B cell (primary cell): ENCODE measurements around the gene ELOVL6.

Experiments
- EZH2 ChIP-seq: IDR thresholded peaks from 2 replicates; pipeline ENCODE4 v1.6.1; 2012; ENCODE audit warnings: borderline replicate concordance, low read depth, mild to moderate bottlenecking, moderate library complexity, low read length; ENCODE audit not compliant: insufficient read depth, poor library complexity, severe bottlenecking
- TF ChIP-seq, protein P1 (sequence below): fragments of 200-600 bp; IDR thresholded peaks from one replicate; pipeline ENCODE4 v1.8.0; 2022; ENCODE audit warnings: antibody characterized with exemption, mild to moderate bottlenecking

DNA sequence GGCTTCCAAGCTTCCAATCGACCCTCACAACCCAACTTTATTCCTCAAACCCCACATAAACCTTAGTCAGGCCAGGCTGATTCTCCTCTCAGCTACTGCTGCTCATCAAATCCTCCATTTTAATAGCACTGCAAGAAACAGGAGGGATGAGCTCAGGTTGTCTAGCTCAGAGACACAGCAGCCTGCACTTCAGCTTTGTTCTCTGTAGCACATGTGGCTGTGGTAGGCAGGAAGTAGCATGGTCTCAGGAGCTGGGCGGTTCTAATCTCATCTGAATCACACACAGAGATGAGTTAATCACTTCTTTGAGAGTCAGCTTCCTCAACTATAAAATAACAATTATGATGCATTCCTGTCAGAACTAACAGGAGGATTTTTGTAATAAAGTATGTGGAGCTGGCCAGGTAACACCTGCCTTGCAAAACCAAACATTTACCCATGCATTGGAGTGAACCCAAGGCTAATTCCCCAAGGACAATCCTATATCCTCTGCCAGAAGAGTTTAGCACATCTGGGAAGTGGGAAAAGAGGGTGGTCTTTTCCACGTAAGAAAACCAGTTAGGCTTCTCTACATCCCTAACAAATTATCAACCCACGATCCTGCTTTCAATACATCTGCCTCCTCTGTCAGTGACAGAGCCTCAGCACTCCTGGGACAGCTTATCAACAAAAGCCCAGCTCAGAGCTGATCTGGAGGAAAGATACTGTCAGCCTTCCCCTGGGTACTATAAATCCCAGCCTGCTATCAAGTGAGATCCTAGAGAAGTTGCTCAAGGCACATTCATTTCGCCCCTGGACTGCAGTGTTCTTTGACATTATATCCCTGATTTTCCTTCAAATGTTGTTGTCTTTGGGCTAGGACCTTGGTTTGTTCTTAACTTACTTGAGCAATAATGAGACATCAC is 32.8 kb downstream of the ELOVL6 start:
- TF ChIP-seq, protein P1, sequence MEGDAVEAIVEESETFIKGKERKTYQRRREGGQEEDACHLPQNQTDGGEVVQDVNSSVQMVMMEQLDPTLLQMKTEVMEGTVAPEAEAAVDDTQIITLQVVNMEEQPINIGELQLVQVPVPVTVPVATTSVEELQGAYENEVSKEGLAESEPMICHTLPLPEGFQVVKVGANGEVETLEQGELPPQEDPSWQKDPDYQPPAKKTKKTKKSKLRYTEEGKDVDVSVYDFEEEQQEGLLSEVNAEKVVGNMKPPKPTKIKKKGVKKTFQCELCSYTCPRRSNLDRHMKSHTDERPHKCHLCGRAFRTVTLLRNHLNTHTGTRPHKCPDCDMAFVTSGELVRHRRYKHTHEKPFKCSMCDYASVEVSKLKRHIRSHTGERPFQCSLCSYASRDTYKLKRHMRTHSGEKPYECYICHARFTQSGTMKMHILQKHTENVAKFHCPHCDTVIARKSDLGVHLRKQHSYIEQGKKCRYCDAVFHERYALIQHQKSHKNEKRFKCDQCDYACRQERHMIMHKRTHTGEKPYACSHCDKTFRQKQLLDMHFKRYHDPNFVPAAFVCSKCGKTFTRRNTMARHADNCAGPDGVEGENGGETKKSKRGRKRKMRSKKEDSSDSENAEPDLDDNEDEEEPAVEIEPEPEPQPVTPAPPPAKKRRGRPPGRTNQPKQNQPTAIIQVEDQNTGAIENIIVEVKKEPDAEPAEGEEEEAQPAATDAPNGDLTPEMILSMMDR = no peak
- TF ChIP-seq EZH2 = no peak
